AG10803 (cell line): Measurements from ENCODE around the gene ZNF691.
A peak's percentile ranks its signal among the peaks of the same experiment; 100 is the strongest.
"Not testable (repeated sequence)": the region's sequence is repeated elsewhere in the genome, so short reads cannot be mapped to it uniquely, and the experiment has no call there.

Experiments used
- DNase-seq: peaks from one replicate; pipeline ENCODE4 v3.0.0; 2010; ENCODE audit warnings: low read depth
- H3K4me3 ChIP-seq: 2 replicates; pipeline ENCODE4 v1.5.1; 2011; ENCODE audit warnings: mild to moderate bottlenecking, low read length, control low read depth
- CTCF ChIP-seq: conservative IDR thresholded peaks from 2 replicates; pipeline ENCODE4 v1.5.1; 2011; ENCODE audit warnings: mild to moderate bottlenecking, low read length, control low read depth, inconsistent platforms

ZNF691 gene

GRCh38 chr1:42860339-42861013, 14.1 kb downstream of the ZNF691 start:
- TF ChIP-seq CTCF = peak; percentile 9; the same call in 1 of the 2 replicates
- no peak overlapping the region for H3K4me3 ChIP-seq
- DNase-seq = no peak

- H3K4me3 ChIP-seq = no peak overlapping the region
- TF ChIP-seq CTCF = no peak
- DNase-seq = no peak
Measured at GRCh38 chr1:42861014-42861399, 14.6 kb downstream of the ZNF691 start.

- TF ChIP-seq CTCF = no peak
- H3K4me3 ChIP-seq = no peak overlapping the region
- DNase-seq = no peak
Measured at GRCh38 chr1:42866549-42866948, 20.1 kb downstream of the ZNF691 start.

- H3K4me3 ChIP-seq = not testable (repeated sequence)
- DNase-seq = peak; percentile 56
Measured at GRCh38 chr1:42868466-42868865, 22.1 kb downstream of the ZNF691 start.

- H3K4me3 ChIP-seq, DNase-seq: not testable (repeated sequence)
Measured at GRCh38 chr1:42869254-42869653, 22.8 kb downstream of the ZNF691 start.

- not testable (repeated sequence) for DNase-seq, H3K4me3 ChIP-seq
Measured at GRCh38 chr1:42869751-42870150, 23.3 kb downstream of the ZNF691 start.

GRCh38 chr1:42873108-42873507, 26.7 kb downstream of the ZNF691 start:
- not testable (repeated sequence) for DNase-seq, H3K4me3 ChIP-seq

GRCh38 chr1:42873670-42874069, 27.3 kb downstream of the ZNF691 start:
- H3K4me3 ChIP-seq = no peak overlapping the region
- TF ChIP-seq CTCF = no peak
- DNase-seq = no peak

GRCh38 chr1:42876009-42876408, 29.6 kb downstream of the ZNF691 start:
- no peak for TF ChIP-seq CTCF
- no peak for DNase-seq
- H3K4me3 ChIP-seq = no peak overlapping the region
